SHP77 treated with DMSO at 0.1 percent for 48 hours (cell line): ENCODE measurements around the gene PPM1N.

ENCODE experiments used
- DNase-seq: peaks from one replicate; lab custom pipeline; 2025; lab: John Stamatoyannopoulos, UW

PPM1N gene

GRCh38 chr19:45471111-45471930 is 26.9 kb upstream of the PPM1N start:
- DNase-seq: no peak

- DNase-seq: no peak
Measured at GRCh38 chr19:45471931-45472562, 26.2 kb upstream of the PPM1N start.

DNA sequence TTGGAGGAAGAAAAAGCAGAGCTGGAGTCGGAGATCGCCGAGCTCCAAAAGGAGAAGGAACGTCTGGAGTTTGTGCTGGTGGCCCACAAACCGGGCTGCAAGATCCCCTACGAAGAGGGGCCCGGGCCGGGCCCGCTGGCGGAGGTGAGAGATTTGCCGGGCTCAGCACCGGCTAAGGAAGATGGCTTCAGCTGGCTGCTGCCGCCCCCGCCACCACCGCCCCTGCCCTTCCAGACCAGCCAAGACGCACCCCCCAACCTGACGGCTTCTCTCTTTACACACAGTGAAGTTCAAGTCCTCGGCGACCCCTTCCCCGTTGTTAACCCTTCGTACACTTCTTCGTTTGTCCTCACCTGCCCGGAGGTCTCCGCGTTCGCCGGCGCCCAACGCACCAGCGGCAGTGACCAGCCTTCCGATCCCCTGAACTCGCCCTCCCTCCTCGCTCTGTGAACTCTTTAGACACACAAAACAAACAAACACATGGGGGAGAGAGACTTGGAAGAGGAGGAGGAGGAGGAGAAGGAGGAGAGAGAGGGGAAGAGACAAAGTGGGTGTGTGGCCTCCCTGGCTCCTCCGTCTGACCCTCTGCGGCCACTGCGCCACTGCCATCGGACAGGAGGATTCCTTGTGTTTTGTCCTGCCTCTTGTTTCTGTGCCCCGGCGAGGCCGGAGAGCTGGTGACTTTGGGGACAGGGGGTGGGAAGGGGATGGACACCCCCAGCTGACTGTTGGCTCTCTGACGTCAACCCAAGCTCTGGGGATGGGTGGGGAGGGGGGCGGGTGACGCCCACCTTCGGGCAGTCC is 25.5 kb upstream of the PPM1N start:
- no peak for DNase-seq

GRCh38 chr19:45473367-45473681 is 24.9 kb upstream of the PPM1N start:
- DNase-seq: no peak

DNA sequence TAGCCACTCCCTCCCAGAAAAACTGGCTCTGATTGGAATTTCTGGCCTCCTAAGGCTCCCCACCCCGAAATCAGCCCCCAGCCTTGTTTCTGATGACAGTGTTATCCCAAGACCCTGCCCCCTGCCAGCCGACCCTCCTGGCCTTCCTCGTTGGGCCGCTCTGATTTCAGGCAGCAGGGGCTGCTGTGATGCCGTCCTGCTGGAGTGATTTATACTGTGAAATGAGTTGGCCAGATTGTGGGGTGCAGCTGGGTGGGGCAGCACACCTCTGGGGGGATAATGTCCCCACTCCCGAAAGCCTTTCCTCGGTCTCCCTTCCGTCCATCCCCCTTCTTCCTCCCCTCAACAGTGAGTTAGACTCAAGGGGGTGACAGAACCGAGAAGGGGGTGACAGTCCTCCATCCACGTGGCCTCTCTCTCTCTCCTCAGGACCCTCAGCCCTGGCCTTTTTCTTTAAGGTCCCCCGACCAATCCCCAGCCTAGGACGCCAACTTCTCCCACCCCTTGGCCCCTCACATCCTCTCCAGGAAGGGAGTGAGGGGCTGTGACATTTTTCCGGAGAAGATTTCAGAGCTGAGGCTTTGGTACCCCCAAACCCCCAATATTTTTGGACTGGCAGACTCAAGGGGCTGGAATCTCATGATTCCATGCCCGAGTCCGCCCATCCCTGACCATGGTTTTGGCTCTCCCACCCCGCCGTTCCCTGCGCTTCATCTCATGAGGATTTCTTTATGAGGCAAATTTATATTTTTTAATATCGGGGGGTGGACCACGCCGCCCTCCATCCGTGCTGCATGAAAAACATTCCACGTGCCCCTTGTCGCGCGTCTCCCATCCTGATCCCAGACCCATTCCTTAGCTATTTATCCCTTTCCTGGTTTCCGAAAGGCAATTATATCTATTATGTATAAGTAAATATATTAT is 24.3 kb upstream of the PPM1N start:
- no peak for DNase-seq

GRCh38 chr19:45474606-45475521 is 23.4 kb upstream of the PPM1N start:
- DNase-seq: no peak

GRCh38 chr19:45475537-45476291 is 22.5 kb upstream of the PPM1N start:
- no peak for DNase-seq

- DNase-seq: no peak
Measured at GRCh38 chr19:45476304-45476703, 21.9 kb upstream of the PPM1N start.

- no peak for DNase-seq
Measured at GRCh38 chr19:45477186-45477585, 21.1 kb upstream of the PPM1N start.

DNA sequence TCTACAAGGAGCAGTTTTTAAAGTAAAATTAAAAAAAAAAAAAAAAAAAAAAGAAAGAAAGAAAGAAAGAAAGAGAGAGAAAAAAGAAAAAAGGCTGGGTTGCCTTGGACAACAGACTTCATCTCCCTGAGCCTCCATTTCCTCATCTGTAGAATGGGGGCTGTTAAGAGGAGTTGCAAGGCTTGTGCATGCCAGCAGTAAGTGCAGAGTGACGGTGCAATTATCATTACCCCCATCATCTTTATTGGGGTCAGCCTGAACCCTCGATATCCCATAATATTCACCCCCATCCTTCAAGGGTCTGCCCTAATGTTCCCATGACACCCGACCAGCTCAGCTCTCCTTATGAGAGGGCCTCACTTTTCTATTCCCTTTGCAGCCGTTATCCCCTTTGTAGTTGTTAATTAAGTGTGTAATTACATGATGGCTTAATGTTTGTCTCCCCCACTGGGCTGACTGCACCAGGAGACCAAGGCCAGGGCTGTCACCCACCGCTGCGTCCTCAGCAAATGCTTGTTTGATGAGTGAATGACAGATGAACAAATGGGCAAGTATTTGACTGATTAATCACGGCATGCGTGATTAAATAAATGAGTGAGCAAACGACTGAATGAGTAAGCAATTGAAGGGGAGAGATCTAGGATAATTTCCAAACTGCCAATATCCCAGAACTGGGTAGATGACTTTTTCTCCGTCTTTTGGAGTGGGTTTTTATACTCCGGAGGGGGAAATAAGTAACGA is 20.4 kb upstream of the PPM1N start:
- DNase-seq: no peak

GRCh38 chr19:45478454-45479238 is 19.6 kb upstream of the PPM1N start:
- peak; percentile 91 for DNase-seq

DNA sequence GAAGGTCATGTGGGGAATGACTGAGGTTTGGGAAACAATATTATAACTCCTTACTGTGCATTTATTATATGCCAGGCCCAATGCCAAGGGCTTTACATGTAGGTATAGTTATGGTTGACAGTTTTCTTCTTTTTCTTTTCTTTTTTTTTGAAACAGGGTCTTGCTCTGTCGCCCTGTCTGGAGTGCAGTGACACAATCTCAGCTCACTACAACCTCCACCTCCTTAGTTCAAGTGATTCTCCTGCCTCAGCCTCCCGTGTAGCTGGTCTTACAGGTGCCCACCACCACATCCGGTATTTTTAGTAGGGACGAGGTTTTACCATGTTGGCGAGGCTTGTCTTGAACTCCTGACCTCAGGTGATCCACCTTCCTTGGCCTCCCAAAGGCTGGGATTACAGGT is 15.2 kb upstream of the PPM1N start:
- DNase-seq: no peak

DNA sequence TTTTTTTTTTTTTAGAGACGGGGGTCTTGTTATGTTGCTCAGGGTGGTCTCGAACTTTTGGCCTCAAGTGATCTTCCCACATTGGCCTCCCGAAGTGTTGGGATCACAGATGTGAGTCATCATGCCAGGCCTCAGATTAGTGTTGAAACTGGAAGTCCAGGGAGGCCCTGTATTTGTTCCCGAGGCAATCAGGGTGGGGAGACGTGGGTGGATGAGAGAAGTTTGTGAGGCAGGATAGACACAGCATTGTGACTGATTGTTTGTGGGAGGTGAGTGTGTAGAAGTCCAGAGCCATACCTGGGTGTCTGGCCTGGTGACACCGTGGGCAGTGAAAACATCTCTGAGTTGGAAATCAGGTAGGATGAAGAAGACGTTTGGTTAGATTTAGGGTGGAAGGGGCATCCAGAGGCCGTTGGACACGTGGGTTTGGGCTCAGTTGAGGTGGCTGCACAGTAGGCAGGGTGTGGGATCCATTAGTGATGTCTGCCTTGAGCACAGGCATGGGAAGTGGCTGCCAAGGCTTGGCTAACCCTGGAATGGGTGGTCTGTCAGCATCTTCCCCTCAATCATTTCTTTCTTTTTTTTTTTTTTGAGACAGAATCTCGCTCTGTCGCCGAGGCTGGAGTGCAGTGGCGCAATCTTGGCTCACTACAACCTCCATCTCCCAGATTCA is 13.8 kb upstream of the PPM1N start:
- no peak for DNase-seq

DNA sequence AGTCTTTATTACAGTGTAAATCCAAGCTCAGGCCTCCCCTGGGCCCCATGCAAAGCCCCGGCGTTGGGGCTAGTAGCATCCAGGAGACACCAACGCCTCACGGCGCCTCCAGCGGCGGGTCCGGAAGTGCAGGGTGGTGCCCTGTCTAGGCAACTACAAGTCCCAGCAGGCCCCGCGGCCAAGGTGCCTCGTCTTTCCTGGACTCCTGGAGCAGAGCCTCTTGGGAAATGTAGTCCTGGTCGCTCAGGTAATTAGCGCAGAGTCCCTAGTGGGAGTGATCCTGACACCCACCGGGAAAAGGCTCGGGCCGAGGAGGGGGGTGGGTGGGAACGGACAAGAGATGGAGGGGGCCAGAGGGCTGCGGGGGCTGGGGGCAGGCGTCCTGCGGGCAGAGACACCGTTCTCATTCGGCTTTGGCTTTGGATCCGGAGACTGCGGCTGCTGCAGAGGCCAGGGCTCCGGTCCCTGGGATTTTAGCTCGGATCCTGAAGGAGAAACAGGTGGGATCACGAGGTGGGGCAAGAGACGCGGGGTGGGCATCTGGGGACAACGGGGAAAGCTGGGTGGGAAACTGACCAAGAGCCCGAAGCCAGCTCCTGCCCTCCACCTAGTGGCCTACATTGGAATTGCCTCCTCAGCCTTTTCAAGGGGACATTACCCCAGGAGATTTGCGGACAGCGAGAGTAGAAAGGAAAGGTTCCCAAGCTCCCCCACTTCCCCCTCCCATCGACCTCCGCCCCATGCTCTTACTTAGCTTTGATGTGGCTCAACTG is 12.8 kb upstream of the PPM1N start:
- DNase-seq: peak; percentile 86

- no peak for DNase-seq
Measured at GRCh38 chr19:45488708-45489107, 9.5 kb upstream of the PPM1N start.

DNA sequence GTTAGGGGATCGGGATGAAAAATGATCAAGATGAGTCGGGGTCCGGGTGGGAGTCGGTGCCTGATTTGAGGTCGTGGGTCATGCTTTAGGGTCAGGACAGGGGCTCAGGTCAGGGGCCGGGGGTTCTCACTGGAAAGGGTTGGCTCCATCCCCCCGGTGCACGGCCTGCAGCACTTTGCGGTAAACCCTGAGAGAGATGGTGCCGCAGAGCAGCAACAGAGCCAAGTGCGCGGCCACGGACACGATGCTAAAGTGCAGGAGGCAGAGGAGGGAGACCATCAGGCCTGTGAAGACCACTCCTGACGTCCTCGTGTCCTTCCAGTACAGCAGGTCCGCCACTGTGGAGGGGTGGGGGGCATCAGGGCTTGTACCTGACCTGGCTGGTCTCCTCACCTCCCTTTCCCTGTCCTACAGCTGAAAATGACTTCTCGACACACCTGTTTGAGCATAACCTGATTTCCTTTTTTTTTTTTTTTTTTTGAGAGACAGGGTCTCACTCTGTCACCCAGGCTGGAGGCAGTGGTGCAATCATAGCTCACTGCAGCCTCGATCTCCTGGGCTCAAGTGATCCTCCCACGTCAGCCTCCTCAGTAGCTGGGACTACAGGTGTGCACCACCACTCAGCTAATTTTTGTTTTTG is 8.9 kb upstream of the PPM1N start:
- DNase-seq: no peak

DNA sequence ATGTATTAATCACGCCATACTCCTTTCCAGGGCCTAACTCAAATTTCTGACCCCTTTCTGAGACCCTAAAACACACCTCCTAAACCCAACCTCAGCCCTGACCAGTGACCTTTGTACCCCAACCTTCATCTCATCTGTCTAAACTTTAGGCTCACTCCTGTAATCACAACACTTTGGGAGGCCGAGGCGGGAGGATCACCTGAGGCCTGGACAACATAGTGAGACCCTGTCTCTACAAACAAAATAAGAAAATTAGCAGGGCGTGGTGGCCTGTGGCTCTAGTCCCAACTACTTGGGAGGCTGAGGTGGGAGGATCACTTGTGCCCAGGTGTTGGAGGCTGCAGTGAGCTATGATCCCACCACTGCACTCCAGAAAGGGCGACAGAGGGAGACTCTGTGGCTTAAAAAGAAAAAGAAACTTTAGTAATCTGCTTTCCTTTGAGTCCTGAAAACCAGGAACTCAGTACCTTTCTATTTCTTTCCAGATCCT is 6.1 kb upstream of the PPM1N start:
- no peak for DNase-seq
